Esophagus (tissue), 2 donors: ENCODE results near the gene DNHD1. TPM values are rescaled to one million over a fixed set of nuclear protein-coding genes. Genes with fewer than 3 reads are reported as not detected.

ENCODE experiments used
- H3K27ac ChIP-seq, 2 donors: one replicate each; pipeline ENCODE4 v1.5.1; 2013; ENCODE audit warnings: low read depth in 2 of 2, mild to moderate bottlenecking in 2 of 2, inconsistent platforms in 1 of 2, low read length in 1 of 2, moderate library complexity in 1 of 2
- H3K27me3 ChIP-seq, 2 donors: one replicate each; pipeline ENCODE4 v1.6.1; 2013; ENCODE audit warnings: low read length in 2 of 2, control low read depth in 1 of 2, mild to moderate bottlenecking in 1 of 2; ENCODE audit not compliant: insufficient read depth in 2 of 2, control insufficient read depth in 1 of 2
- H3K36me3 ChIP-seq, 2 donors: one replicate each; pipeline ENCODE4 v1.6.1; 2013; ENCODE audit warnings: low read length in 1 of 2; ENCODE audit not compliant: control insufficient read depth in 2 of 2, insufficient read depth in 2 of 2
- H3K4me1 ChIP-seq, 2 donors: one replicate each; pipeline ENCODE4 v1.6.1; 2013; ENCODE audit warnings: low read length in 1 of 2; ENCODE audit not compliant: control insufficient read depth in 2 of 2, insufficient read depth in 2 of 2
- H3K4me3 ChIP-seq, 2 donors: one replicate each; pipeline ENCODE4 v1.5.1; 2013; ENCODE audit warnings: low read length in 2 of 2, mild to moderate bottlenecking in 2 of 2, low read depth in 1 of 2, moderate library complexity in 1 of 2
- H3K9me3 ChIP-seq, 2 donors: one replicate each; pipeline ENCODE4 v1.6.1; 2013; ENCODE audit warnings: mild to moderate bottlenecking in 2 of 2, low read depth in 1 of 2, low read length in 1 of 2, moderate library complexity in 1 of 2; ENCODE audit not compliant: control insufficient read depth in 2 of 2, insufficient read depth in 1 of 2
- WGBS, 2 donors: extraction: QIAGEN DNeasy Blood & Tissue Kit; methylation state at CpG; one replicate each; pipeline ENCODE4 v1.1.7; 2013; 5-methylcytosine and 5-hydroxymethylcytosine counted together
- polyA plus RNA-seq, 2 donors: library from polyadenylated mRNA; stranded (reverse); fragments of 200-250 nt; gene quantifications; one replicate each; pipeline ENCODE4 v1.2.3, GENCODE V29; 2013
- donor health status: healthy with polysubstance abuse.
- donor health status: Bipolar disorder and iron deficiency.

Gene DNHD1
- polyA plus RNA-seq, 2 donors, result 2.0 to 7.2 TPM

DNA sequence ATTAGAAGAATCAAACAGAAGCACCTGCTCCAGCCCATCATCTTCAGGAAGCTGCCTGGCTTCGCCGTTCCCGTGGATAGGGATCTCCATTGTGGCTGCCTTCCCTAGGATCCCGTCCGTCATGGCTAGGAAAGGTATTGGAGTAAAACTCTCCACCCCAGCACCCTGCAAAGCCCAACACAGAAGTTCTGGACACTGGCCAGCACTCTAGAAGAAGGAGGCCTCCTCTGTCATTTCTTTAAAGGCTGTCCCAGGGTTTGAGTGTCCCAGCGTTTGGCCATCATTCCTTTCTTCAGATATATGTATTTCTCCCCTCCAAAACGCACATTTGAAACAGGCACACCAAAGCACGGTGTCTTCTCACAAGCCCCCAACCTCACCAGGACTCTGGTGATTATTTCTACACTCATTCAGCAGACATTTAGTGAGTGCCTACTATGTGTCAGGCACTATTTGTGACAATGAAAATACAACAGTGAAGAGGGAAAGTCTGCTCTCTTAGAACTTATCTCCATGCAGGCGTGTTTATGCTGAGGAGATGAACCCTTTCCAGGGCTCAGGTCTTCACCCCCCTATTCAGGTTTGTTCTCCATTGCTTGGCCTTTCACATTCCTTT is 16.7 kb upstream of the DNHD1 start:
- Histone ChIP-seq H3K27ac (peak overlapping the region; percentile 91 to 96), H3K27me3 (no peaks in the 10 kb centered on the region), H3K4me3 (peak overlapping the region; percentile 81 to 83), H3K36me3 (peaks cover 10 to 24% of the 10 kb centered on the region in 2 donors), H3K4me1 (peaks cover 6 to 9% of the 10 kb centered on the region in 2 donors), H3K9me3 (no peaks in the 10 kb centered on the region)
- WGBS, 2 donors, result 45 to 59% methylated on average over 9 of the region's 9 CpGs

DNA sequence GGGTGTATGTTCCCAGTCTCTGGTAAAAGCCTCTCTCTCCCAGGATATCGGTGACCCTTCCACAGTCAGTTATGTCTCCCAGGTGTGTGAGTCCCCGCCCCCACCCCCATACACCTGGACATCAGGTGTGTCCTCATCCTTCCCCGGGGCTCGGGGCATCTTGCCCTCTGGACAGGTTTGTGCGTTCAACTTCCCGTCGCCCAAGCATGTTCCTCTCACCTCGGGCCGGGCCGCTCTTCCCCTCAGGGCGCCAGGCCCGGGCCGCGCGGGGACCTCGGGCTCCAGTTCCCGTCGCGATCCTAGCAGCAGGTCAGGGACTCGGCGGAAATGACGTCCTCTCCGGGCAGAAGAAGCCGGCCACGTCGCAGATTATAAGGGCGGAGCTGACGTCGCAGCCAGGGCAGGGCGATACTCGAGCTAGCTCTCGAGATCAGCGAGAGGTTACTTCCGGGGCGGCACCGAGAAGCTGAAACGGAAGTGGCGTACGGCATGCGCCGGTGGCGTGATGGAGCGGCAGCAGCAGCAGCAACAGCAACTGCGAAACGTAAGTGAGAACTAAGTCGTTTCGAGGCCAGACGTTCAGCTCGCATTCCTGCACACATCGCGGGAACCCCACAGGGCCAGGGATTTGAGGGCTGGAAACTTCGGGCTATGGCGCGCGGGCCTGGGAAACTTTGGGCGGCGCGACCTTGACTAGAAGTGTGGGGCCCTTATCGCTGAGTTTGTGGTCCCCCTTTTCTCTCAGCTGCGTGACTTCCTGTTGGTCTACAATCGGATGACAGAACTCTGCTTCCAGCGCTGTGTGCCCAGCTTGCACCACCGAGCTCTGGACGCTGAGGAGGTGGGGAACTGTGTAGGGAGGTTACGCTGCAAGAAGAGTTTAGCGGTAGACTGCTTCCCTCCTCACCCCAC is 15.8 kb upstream of the DNHD1 start, which contains the start of the genes ARFIP2 and TIMM10B:
Gene ARFIP2 (minus strand): TSS at position 320 of the 912 bp plus-strand sequence. CDS start 910 bp downstream, outside the sequence.
Gene TIMM10B (plus strand): TSS at position 490 of the 912 bp plus-strand sequence. CDS start 16 bp downstream, at position 506.
- H3K9me3 ChIP-seq, result no peaks in the 10 kb centered on the region
- WGBS, 2 donors, result 0% methylated on average over 66 of the region's 66 CpGs
- H3K27me3 ChIP-seq, result no peaks in the 10 kb centered on the region
- peak within 1 kb of the TSS; percentile 96 to 99 for H3K27ac ChIP-seq
- peak within 1 kb of the TSS; percentile 81 to 83 for H3K4me3 ChIP-seq
- H3K36me3 ChIP-seq, result peaks cover 10 to 24% of the 10 kb centered on the region in 2 donors
- peaks cover 6 to 9% of the 10 kb centered on the region in 2 donors for H3K4me1 ChIP-seq

DNA sequence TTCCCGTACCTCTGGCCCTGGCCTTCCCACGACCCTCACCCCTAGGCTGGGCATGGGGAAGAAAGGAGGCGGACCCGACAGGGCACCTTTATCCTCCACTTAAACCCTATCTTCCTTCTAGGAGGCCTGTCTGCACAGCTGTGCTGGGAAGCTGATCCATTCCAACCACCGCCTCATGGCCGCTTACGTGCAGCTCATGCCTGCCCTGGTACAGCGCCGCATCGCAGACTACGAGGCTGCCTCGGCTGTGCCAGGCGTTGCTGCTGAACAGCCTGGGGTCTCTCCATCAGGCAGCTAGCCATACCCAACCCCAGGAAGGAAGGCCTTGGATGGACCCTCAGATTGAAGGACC is 15.2 kb upstream of the DNHD1 start:
- H3K4me1 ChIP-seq, result peaks cover 6 to 9% of the 10 kb centered on the region in 2 donors
- H3K9me3 ChIP-seq, result no peaks in the 10 kb centered on the region
- peak overlapping the region; percentile 81 to 83 for H3K4me3 ChIP-seq
- H3K27ac ChIP-seq, result peak overlapping the region; percentile 96 to 99
- WGBS, 2 donors, result 4 to 6% methylated on average over 12 to 13 of the region's 13 CpGs
- H3K27me3 ChIP-seq, result no peaks in the 10 kb centered on the region
- H3K36me3 ChIP-seq, result peaks cover 10 to 24% of the 10 kb centered on the region in 2 donors

DNA sequence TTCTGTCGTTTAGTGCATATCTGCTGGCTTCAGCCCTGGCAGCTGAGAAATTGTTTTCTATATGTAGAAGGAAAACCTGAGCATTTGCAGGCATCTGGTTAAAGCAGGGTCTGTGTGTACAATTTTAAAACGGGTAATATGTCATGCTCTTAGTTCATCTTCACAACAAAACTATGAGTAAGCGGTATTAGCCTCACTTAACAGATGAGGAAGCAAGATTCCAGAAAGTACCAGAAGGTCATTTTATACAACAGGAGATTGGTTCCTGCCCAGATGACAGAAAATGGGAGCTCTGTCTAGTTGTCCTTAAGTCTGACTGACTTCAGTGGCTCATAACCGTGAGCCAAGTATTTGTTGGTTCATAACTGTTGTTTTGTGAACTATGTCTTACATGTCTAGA is 14.6 kb upstream of the DNHD1 start:
- Histone ChIP-seq H3K4me1 (peaks cover 6 to 9% of the 10 kb centered on the region in 2 donors), H3K27me3 (no peaks in the 10 kb centered on the region), H3K36me3 (peaks cover 6 to 19% of the 10 kb centered on the region in 2 donors), H3K9me3 (no peaks in the 10 kb centered on the region), H3K4me3 (peak overlapping the region in 1 of 2 donors; percentile 83), H3K27ac (peak overlapping the region in 1 of 2 donors; percentile 99)
- 75 to 81% methylated on average over 4 of the region's 4 CpGs for WGBS, 2 donors

DNA sequence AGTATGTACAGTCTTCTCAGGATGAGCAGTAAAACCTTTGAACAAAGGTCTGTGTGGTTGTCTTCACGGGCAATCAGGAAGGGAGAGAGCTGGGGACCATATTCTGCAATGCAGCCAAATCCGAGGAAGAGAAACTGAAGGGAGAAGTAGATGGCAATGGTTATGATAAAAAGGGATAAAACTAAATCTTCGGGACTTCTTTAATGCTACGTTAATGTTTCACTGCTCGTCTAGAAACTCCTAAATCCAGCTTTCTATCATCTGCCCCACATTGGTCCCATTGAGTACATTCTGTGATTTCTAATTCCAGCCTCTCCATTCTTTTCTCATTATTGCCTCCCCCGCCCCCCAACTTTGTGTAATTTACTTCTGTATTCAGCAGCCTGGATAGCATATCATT is 14.1 kb upstream of the DNHD1 start:
- peaks cover 6 to 9% of the 10 kb centered on the region in 2 donors for H3K4me1 ChIP-seq
- WGBS, 2 donors, result 87 to 88% methylated on average over 6 of the region's 6 CpGs
- H3K27me3 ChIP-seq, result no peaks in the 10 kb centered on the region
- no peaks in the 10 kb centered on the region for H3K9me3 ChIP-seq
- peaks cover 4 to 14% of the 10 kb centered on the region in 2 donors for H3K36me3 ChIP-seq
- no peak overlapping the region for H3K27ac ChIP-seq
- H3K4me3 ChIP-seq, result no peak overlapping the region

DNA sequence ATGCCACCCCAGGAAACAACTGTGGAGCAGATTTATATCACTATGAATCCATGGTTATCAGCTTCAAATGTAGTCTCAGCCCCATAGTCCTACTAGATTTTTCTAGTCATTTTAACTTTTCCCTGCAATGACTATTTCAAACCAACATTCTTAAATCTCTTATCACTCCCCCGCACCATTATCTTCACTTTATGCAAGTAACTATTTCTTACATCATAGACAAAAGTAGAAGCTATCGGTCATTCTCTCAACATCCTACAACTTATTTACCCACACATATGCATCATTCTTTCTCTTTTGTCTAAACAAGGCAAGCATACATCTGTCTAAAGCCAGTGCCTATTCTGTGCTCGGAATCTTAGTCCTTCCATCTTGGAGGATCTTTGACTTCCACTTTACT is 11.4 kb upstream of the DNHD1 start:
- H3K36me3 ChIP-seq, result peaks cover 0 to 2% of the 10 kb centered on the region in 2 donors
- WGBS, 2 donors, result 92 to 97% methylated on average over 3 of the region's 3 CpGs
- H3K4me1 ChIP-seq, result peaks cover 4 to 5% of the 10 kb centered on the region in 2 donors
- H3K4me3 ChIP-seq, result no peak overlapping the region
- no peaks in the 10 kb centered on the region for H3K9me3 ChIP-seq
- no peaks in the 10 kb centered on the region for H3K27me3 ChIP-seq
- H3K27ac ChIP-seq, result no peak overlapping the region

DNA sequence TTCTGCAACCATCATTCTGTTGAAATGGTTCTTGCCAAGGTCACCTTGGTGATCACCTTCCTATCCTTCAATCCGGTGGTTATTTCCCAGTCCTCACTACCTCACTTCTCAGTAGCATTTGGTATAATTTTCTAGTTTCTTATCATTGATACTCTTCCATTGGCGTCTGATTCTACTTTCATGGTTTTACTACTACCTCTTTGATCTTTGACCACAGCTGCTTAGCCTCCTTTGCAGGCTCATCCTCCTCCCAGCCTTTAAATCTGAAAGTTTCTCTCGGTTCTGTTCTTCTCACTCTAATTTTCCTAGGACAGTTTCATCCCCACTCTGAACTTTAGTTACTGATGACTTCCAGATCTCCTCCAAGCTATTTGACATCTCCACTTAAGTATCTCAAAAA is 10.8 kb upstream of the DNHD1 start:
- peaks cover 3 to 4% of the 10 kb centered on the region in 2 donors for H3K4me1 ChIP-seq

DNA sequence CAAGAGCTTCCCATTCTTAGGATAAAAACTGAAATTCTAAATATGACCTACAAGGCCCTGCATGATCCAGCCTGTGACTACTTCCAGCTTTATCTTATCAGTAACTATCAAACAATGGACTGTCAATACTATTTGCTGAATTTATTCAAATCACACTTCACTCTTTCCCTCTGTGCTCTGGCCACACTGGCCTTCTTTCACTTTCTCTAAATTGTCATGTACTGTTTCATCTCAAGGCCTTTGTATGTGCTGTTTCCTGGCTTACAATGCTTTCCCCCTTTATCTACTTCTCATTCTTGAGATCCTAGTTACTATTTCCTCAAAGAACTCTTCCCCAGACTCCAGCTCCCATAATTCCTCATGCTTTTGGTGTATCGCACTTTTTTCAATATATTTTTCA is 10.1 kb upstream of the DNHD1 start:
- Histone ChIP-seq H3K27ac (no peak overlapping the region), H3K27me3 (no peaks in the 10 kb centered on the region), H3K36me3 (peaks cover 0 to 2% of the 10 kb centered on the region in 2 donors), H3K9me3 (no peaks in the 10 kb centered on the region), H3K4me1 (peaks cover 1 to 2% of the 10 kb centered on the region in 2 donors), H3K4me3 (no peak overlapping the region)
- WGBS, 2 donors, result 95% methylated on average over 1 of the region's 1 CpG

More for the DNA sequence above, 10.8 kb upstream of the DNHD1 start:
- Histone ChIP-seq H3K27me3 (no peaks in the 10 kb centered on the region), H3K9me3 (no peaks in the 10 kb centered on the region), H3K27ac (no peak overlapping the region), H3K36me3 (peaks cover 0 to 2% of the 10 kb centered on the region in 2 donors), H3K4me3 (no peak overlapping the region)
- whole genome bisulfite sequencing, 2 donors, result 86 to 87% methylated on average over 3 of the region's 3 CpGs

DNA sequence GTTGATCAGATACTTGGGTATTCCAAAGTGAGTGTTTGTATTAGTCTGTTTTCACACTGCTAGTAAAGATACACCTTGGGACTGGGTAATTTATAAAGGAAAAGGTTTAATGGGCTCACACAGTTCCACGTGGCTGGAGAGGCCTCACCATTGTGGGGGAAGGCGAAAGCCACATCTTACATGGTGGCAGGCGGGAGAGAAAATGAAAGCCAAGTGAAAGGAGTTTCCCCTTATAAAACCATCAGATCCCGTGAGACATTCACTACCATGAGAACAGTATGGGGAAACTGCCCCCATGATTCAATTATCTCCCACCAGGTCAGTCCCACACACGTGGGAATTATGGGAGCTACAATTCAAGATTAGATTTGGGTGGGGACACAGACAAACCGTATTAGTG is 8.7 kb upstream of the DNHD1 start:
- no peak overlapping the region for H3K4me3 ChIP-seq
- H3K27ac ChIP-seq, result no peak overlapping the region
- no peaks in the 10 kb centered on the region for H3K27me3 ChIP-seq
- peaks cover 0 to 4% of the 10 kb centered on the region in 2 donors for H3K36me3 ChIP-seq
- no peaks in the 10 kb centered on the region for H3K4me1 ChIP-seq
- H3K9me3 ChIP-seq, result no peaks in the 10 kb centered on the region
- WGBS, 2 donors, result 80 to 88% methylated on average over 6 of the region's 6 CpGs
